GM23338 (cell line): ENCODE data around the gene ZNF19. TPM values are rescaled to one million over a fixed set of nuclear protein-coding genes. Genes with fewer than 3 reads are reported as not detected.

Source experiments
- ATAC-seq: fragments of 200-7000 bp; cut with Tn5 transposase; 3 replicates; pipeline ENCODE4 v1.9.1; 2020
- DNase-seq: peaks from one replicate; pipeline ENCODE4 v3.0.0-alpha.2; 2015; ENCODE audit warnings: low spot score
- H2AFZ ChIP-seq: fragments of 200-600 bp; sonication (generic); 2 replicates; pipeline ENCODE4 v1.8.0; 2016; ENCODE audit warnings: antibody characterized with exemption, mild to moderate bottlenecking, moderate library complexity
- H3F3A ChIP-seq: fragments of 200-600 bp; sonication (generic); replicated peaks from 2 replicates; pipeline ENCODE4 v1.8.0; 2017; ENCODE audit warnings: antibody characterized with exemption, mixed run types, low read depth
- H3K27ac ChIP-seq: fragments of 200-600 bp; sonication (generic); 2 replicates; pipeline ENCODE4 v1.6.1; 2016; ENCODE audit warnings: low read depth
- H3K27me3 ChIP-seq: fragments of 200-600 bp; sonication (generic); 2 replicates; pipeline ENCODE4 v1.8.0; 2016; ENCODE audit warnings: mild to moderate bottlenecking, mixed run types, moderate library complexity; ENCODE audit not compliant: insufficient read depth
- H3K36me3 ChIP-seq: fragments of 200-600 bp; sonication (generic); 2 replicates; pipeline ENCODE4 v1.8.0; 2016; ENCODE audit warnings: mild to moderate bottlenecking; ENCODE audit not compliant: insufficient read depth
- H3K4me1 ChIP-seq: fragments of 200-600 bp; sonication (generic); 2 replicates; pipeline ENCODE4 v1.8.0; 2016; ENCODE audit warnings: mild to moderate bottlenecking, moderate library complexity; ENCODE audit not compliant: insufficient read depth
- H3K4me2 ChIP-seq: fragments of 200-600 bp; sonication (generic); 2 replicates; pipeline ENCODE4 v1.7.1; 2017; ENCODE audit warnings: mixed run types
- H3K4me3 ChIP-seq: fragments of 200-600 bp; sonication (generic); 2 replicates; pipeline ENCODE4 v1.6.1; 2016; ENCODE audit warnings: mixed run types
- H3K79me2 ChIP-seq: fragments of 200-600 bp; sonication (generic); replicated peaks from 2 replicates; pipeline ENCODE4 v1.8.0; 2017; ENCODE audit warnings: mild to moderate bottlenecking; ENCODE audit not compliant: insufficient read depth
- H3K9me2 ChIP-seq: fragments of 200-600 bp; sonication (generic); 2 replicates; pipeline ENCODE4 v1.8.0; 2017; ENCODE audit not compliant: insufficient read depth
- H4K20me1 ChIP-seq: fragments of 200-600 bp; sonication (generic); replicated peaks from 2 replicates; pipeline ENCODE4 v1.8.0; 2017; ENCODE audit warnings: mild to moderate bottlenecking; ENCODE audit not compliant: insufficient read depth
- H3K27ac Mint-ChIP-seq: 2 replicates; pipeline ENCODE4 v1.8.0; 2020; ENCODE audit warnings: inconsistent platforms, mild to moderate bottlenecking, moderate library complexity, mixed read lengths
- H3K27me3 Mint-ChIP-seq: 3 replicates; pipeline ENCODE4 v1.8.0; 2022; ENCODE audit warnings: low read depth, mild to moderate bottlenecking, moderate library complexity, mixed read lengths, inconsistent platforms; ENCODE audit not compliant: insufficient read depth, poor library complexity
- H3K36me3 Mint-ChIP-seq: 3 replicates; pipeline ENCODE4 v1.8.0; 2021; ENCODE audit warnings: low read depth, mild to moderate bottlenecking, inconsistent platforms, moderate library complexity, mixed read lengths
- H3K4me1 Mint-ChIP-seq: 3 replicates; pipeline ENCODE4 v1.8.0; 2020; ENCODE audit warnings: mild to moderate bottlenecking, inconsistent platforms, mixed read lengths
- H3K4me3 Mint-ChIP-seq: 3 replicates; pipeline ENCODE4 v1.8.0; 2021; ENCODE audit warnings: moderate library complexity, mild to moderate bottlenecking, inconsistent platforms, mixed read lengths
- H3K9me3 Mint-ChIP-seq: 3 replicates; pipeline ENCODE4 v1.8.0; 2020; ENCODE audit warnings: moderate library complexity, mild to moderate bottlenecking, inconsistent platforms, mixed read lengths
- EZH2 ChIP-seq: fragments of 200-600 bp; sonication (generic); IDR thresholded peaks from one replicate; pipeline ENCODE4 v1.8.0; 2017; ENCODE audit warnings: antibody characterized with exemption, mild to moderate bottlenecking, low read depth; ENCODE audit not compliant: unreplicated experiment
- STAT1 ChIP-seq: IDR thresholded peaks from one replicate; pipeline ENCODE4 v1.6.1; 2016; ENCODE audit warnings: antibody characterized with exemption; ENCODE audit not compliant: unreplicated experiment
- ZNF114 ChIP-seq: fragments of 250-450 bp; sonication (Bioruptor Pico); IDR thresholded peaks from 2 replicates; pipeline ENCODE4 v1.5.0; 2020; ENCODE audit warnings: mild to moderate bottlenecking, moderate library complexity
- ZNF331 ChIP-seq: fragments of 250-450 bp; sonication (Bioruptor Pico); IDR thresholded peaks from 2 replicates; pipeline ENCODE4 v1.5.0; 2020; ENCODE audit warnings: low read depth, mild to moderate bottlenecking, moderate library complexity
- polyA plus RNA-seq: library from polyadenylated mRNA; unstranded; fragments of >200 nt; fragmentation: Nextera tagmentation; extraction: Ambion mirVana; gene quantifications from 2 replicates; pipeline ENCODE4 v1.2.1, GENCODE V29; 2016
- total RNA-seq: library from RNA; depleted of rRNA; stranded (reverse); fragments of >200 nt; shearing (Covaris generic); gene quantifications from 2 replicates; pipeline ENCODE4 v1.2.3, GENCODE V29; 2014
- TF ChIP-seq, protein P1 (sequence below): fragments of 250-450 bp; sonication (Bioruptor Pico); IDR thresholded peaks from 2 replicates; pipeline ENCODE4 v1.5.0; 2020; ENCODE audit warnings: mild to moderate bottlenecking, moderate library complexity

The ZNF19 gene
- total and polyA plus RNA-seq, 2 experiments from 2014 or later = 1.0 to 4.8 TPM

DNA sequence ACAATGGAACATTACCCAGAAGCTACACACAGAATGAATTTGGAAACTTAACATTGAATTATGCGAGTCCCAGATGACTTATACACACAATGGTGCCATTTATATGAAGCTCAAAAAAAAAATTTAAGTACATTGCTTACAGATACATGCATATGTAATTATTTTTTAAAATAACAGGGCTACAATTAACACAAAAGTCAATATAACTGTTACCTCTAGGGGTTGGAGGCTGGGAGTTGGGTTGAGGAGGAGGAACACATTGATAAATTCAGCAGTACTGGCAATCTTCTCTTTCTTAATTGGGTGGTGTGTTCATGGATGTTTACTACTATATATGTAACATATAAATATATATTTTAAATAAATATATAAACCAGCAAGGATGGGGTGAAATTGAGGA, 28.2 kb downstream of the ZNF19 start:
- Histone ChIP-seq H3K9me2 (no peaks in the 10 kb centered on the region), H3K27ac (no peak overlapping the region), H3K36me3 (no peaks in the 10 kb centered on the region), H3K27me3 (no peaks in the 10 kb centered on the region), H3F3A (no peaks in the 10 kb centered on the region), H3K4me1 (no peaks in the 10 kb centered on the region), H3K79me2 (peaks cover 21% of the 10 kb centered on the region), H2AFZ (no peak overlapping the region), H4K20me1 (0 out of 2 replicates have a peak, but pooled peaks cover under 1% of the 10 kb centered on the region), H3K4me2 (peak overlapping the region; percentile 98), H3K4me3 (peak overlapping the region; percentile 99)
- peak overlapping the region; percentile 98 for H3K4me3 Mint-ChIP-seq
- peaks cover 6% of the 10 kb centered on the region; the same call in 1 of the 3 replicates for H3K4me1 Mint-ChIP-seq
- peaks cover 7% of the 10 kb centered on the region for H3K36me3 Mint-ChIP-seq
- TF ChIP-seq STAT1 = no peak
- TF ChIP-seq ZNF114 (CRISPR knock-in tag) = no peak
- no peak for TF ChIP-seq ZNF331 (CRISPR knock-in tag)
- no peak for TF ChIP-seq EZH2
- TF ChIP-seq, protein P1, sequence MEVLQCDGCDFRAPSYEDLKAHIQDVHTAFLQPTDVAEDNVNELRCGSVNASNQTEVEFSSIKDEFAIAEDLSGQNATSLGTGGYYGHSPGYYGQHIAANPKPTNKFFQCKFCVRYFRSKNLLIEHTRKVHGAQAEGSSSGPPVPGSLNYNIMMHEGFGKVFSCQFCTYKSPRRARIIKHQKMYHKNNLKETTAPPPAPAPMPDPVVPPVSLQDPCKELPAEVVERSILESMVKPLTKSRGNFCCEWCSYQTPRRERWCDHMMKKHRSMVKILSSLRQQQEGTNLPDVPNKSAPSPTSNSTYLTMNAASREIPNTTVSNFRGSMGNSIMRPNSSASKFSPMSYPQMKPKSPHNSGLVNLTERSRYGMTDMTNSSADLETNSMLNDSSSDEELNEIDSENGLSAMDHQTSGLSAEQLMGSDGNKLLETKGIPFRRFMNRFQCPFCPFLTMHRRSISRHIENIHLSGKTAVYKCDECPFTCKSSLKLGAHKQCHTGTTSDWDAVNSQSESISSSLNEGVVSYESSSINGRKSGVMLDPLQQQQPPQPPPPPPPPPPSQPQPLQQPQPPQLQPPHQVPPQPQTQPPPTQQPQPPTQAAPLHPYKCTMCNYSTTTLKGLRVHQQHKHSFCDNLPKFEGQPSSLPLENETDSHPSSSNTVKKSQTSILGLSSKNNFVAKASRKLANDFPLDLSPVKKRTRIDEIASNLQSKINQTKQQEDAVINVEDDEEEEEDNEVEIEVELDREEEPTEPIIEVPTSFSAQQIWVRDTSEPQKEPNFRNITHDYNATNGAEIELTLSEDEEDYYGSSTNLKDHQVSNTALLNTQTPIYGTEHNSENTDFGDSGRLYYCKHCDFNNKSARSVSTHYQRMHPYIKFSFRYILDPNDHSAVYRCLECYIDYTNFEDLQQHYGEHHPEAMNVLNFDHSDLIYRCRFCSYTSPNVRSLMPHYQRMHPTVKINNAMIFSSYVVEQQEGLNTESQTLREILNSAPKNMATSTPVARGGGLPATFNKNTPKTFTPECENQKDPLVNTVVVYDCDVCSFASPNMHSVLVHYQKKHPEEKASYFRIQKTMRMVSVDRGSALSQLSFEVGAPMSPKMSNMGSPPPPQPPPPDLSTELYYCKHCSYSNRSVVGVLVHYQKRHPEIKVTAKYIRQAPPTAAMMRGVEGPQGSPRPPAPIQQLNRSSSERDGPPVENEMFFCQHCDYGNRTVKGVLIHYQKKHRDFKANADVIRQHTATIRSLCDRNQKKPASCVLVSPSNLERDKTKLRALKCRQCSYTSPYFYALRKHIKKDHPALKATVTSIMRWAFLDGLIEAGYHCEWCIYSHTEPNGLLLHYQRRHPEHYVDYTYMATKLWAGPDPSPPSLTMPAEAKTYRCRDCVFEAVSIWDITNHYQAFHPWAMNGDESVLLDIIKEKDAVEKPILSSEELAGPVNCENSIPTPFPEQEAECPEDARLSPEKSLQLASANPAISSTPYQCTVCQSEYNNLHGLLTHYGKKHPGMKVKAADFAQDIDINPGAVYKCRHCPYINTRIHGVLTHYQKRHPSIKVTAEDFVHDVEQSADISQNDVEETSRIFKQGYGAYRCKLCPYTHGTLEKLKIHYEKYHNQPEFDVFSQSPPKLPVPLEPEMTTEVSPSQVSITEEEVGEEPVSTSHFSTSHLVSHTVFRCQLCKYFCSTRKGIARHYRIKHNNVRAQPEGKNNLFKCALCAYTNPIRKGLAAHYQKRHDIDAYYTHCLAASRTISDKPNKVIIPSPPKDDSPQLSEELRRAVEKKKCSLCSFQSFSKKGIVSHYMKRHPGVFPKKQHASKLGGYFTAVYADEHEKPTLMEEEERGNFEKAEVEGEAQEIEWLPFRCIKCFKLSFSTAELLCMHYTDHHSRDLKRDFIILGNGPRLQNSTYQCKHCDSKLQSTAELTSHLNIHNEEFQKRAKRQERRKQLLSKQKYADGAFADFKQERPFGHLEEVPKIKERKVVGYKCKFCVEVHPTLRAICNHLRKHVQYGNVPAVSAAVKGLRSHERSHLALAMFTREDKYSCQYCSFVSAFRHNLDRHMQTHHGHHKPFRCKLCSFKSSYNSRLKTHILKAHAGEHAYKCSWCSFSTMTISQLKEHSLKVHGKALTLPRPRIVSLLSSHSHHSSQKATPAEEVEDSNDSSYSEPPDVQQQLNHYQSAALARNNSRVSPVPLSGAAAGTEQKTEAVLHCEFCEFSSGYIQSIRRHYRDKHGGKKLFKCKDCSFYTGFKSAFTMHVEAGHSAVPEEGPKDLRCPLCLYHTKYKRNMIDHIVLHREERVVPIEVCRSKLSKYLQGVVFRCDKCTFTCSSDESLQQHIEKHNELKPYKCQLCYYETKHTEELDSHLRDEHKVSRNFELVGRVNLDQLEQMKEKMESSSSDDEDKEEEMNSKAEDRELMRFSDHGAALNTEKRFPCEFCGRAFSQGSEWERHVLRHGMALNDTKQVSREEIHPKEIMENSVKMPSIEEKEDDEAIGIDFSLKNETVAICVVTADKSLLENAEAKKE (CRISPR knock-in tag) = no peak
- DNase-seq (no peak), ATAC-seq (no peak)
- no peak overlapping the region for H3K27ac Mint-ChIP-seq
- H3K27me3 Mint-ChIP-seq = peaks cover 1% of the 10 kb centered on the region
- H3K9me3 Mint-ChIP-seq = no peaks in the 10 kb centered on the region; the same call in 2 of the 3 replicates

DNA sequence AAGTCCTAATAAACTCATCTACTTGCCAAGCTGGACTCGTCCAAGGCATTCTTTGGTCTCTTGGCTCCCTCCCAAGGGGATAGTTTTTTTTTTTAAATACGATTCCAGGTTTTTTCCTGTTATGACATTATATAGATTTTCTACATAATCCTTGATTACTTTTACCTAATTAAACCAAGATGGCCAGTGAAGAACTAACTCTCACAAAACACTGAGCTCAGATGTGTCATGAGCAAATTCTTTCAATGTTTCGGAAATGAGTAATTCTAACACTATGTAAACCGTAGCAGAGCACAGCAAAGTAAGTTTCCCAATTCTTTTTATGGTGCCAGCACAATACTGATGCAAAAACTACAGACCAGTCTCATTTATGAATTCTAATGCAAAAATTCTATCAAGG, 28.9 kb downstream of the ZNF19 start:
- H3K79me2 ChIP-seq = peaks cover 21% of the 10 kb centered on the region
- DNase-seq = no peak
- H3K4me2 ChIP-seq = no peak overlapping the region
- Mint-ChIP-seq H3K4me1 (peaks cover 6% of the 10 kb centered on the region; the same call in 1 of the 3 replicates), H3K27me3 (peaks cover 1% of the 10 kb centered on the region), H3K9me3 (no peaks in the 10 kb centered on the region; the same call in 1 of the 3 replicates), H3K4me3 (peak overlapping the region; percentile 98; the same call in 2 of the 3 replicates), H3K27ac (no peak overlapping the region), H3K36me3 (peaks cover 12% of the 10 kb centered on the region)
- H3K36me3 ChIP-seq = no peaks in the 10 kb centered on the region
- H3K4me3 ChIP-seq = no peak overlapping the region
- ATAC-seq = no peak
- no peaks in the 10 kb centered on the region for H3K4me1 ChIP-seq
- no peaks in the 10 kb centered on the region for H3K27me3 ChIP-seq
- no peaks in the 10 kb centered on the region for H3K9me2 ChIP-seq
- H3K27ac ChIP-seq = no peak overlapping the region
- no peaks in the 10 kb centered on the region for H4K20me1 ChIP-seq
- H3F3A ChIP-seq = no peaks in the 10 kb centered on the region
- H2AFZ ChIP-seq = no peak overlapping the region
- TF ChIP-seq, protein P1 (CRISPR knock-in tag) = no peak
- TF ChIP-seq STAT1 = no peak
- no peak for TF ChIP-seq ZNF114 (CRISPR knock-in tag)
- TF ChIP-seq EZH2 = no peak
